Tibial artery (tissue), 4 donors: ENCODE data around the gene DSCAM.

Experiments used
- DNase-seq, 2 donors: peaks; one replicate each; pipeline ENCODE4 v3.0.0-alpha.2; 2019
- H3K27ac ChIP-seq, 2 donors: fragments of 200-600 bp; sonication (generic) in 1 of 2; 1 replicate in 1 of 2; 2 replicates in 1 of 2; pipeline ENCODE4 v1.5.1; 2018 to 2019; ENCODE audit warnings: mild to moderate bottlenecking in 1 of 2
- H3K27me3 ChIP-seq, 2 donors: fragments of 200-600 bp; sonication (generic) in 1 of 2; one replicate each; pipeline versions ENCODE4 v1.5.1 to v1.6.0; 2016 to 2019
- H3K36me3 ChIP-seq, 3 donors: fragments of 200-600 bp; sonication (generic) in 2 of 3; one replicate each; pipeline ENCODE4 v1.5.1; 2016 to 2019; ENCODE audit warnings: mild to moderate bottlenecking in 2 of 3
- H3K4me1 ChIP-seq, 4 donors: fragments of 200-600 bp; sonication (generic) in 2 of 4; 1 replicate in 3 of 4; 2 replicates in 1 of 4; pipeline ENCODE4 v1.5.1; 2016 to 2019
- H3K4me3 ChIP-seq, 2 donors: fragments of 200-600 bp; sonication (generic) in 1 of 2; 1 replicate in 1 of 2; 2 replicates in 1 of 2; pipeline ENCODE4 v1.5.1; 2018 to 2019; ENCODE audit warnings: mild to moderate bottlenecking in 2 of 2
- H3K9me3 ChIP-seq, 3 donors: fragments of 200-600 bp; sonication (generic) in 1 of 3; one replicate each; pipeline ENCODE4 v1.5.1; 2016 to 2019
- intact Hi-C: fragments of 100-400 bp; cut with DNase I; formaldehyde crosslinking; loops from one replicate; pipeline ENCODE4 v1.15.0; 2023; ENCODE audit warnings: low total_unique reads
- TF ChIP-seq, protein P1 (sequence below), 2 experiments: fragments of 200-600 bp in 1 of 2; fragments of 450-650 bp in 1 of 2; IDR thresholded peaks; one replicate each; pipeline ENCODE4 v1.5.1; 2017 to 2019; ENCODE audit warnings: antibody characterized with exemption in 2 of 2, mild to moderate bottlenecking in 1 of 2, moderate library complexity in 1 of 2

The DSCAM gene

DNA sequence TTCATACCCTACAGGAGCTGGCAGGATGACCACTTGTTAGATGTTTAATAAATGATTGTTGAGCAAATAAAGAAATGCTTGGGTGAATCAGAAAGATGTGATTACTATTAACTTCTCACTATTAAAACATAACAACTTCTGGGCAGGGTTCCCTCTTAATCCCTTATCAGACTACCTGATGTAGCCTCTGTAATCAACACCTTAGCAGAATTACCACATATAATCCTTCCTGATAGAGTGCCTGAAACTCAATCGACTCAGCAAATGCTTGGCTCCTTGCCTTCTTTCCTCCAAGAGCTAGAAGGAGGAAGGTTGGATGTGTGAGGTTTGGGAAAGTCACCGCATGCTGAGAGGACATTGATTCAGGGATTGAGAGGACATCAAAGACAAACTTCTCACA is 34.8 kb upstream of the DSCAM start:
- intact Hi-C loops, result no loop called here
- no peak overlapping the region for H3K27ac ChIP-seq
- no peaks in the 10 kb centered on the region for H3K9me3 ChIP-seq
- no peaks in the 10 kb centered on the region for H3K4me1 ChIP-seq
- H3K36me3 ChIP-seq, result no peaks in the 10 kb centered on the region
- TF ChIP-seq, protein P1, sequence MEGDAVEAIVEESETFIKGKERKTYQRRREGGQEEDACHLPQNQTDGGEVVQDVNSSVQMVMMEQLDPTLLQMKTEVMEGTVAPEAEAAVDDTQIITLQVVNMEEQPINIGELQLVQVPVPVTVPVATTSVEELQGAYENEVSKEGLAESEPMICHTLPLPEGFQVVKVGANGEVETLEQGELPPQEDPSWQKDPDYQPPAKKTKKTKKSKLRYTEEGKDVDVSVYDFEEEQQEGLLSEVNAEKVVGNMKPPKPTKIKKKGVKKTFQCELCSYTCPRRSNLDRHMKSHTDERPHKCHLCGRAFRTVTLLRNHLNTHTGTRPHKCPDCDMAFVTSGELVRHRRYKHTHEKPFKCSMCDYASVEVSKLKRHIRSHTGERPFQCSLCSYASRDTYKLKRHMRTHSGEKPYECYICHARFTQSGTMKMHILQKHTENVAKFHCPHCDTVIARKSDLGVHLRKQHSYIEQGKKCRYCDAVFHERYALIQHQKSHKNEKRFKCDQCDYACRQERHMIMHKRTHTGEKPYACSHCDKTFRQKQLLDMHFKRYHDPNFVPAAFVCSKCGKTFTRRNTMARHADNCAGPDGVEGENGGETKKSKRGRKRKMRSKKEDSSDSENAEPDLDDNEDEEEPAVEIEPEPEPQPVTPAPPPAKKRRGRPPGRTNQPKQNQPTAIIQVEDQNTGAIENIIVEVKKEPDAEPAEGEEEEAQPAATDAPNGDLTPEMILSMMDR (IDR thresholded peaks at IDR 0.05), result no peak
- H3K4me3 ChIP-seq, result no peak overlapping the region
- no peak for DNase-seq
- H3K27me3 ChIP-seq, result no peaks in the 10 kb centered on the region

DNA sequence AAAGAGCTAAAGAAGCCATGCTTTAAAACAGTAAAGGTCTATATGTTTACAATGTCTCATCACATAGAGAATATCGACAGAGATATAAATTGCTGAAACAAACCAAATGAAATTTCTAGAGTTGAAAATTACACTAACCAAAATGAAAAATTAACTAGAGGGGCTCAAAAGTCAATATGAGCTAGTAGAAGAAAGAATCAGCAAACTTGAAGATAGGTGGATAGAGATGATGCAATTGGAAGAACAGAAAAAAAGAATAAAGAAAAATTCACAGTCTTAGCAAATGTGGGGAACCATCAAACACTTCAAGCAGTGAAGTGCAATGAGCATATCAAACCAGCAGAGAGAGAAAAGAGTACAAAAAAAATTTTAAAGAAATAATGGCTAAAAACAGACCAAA is 24.1 kb upstream of the DSCAM start:
- DNase-seq, result no peak
- H3K27me3 ChIP-seq, result no peaks in the 10 kb centered on the region
- H3K4me3 ChIP-seq, result no peak overlapping the region
- TF ChIP-seq, protein P1 (IDR thresholded peaks at IDR 0.05), result no peak
- intact Hi-C loops, result no loop called here
- no peaks in the 10 kb centered on the region for H3K4me1 ChIP-seq
- no peak overlapping the region for H3K27ac ChIP-seq
- peaks cover 0 to 13% (median 5%) of the 10 kb centered on the region in 3 donors for H3K9me3 ChIP-seq
- H3K36me3 ChIP-seq, result no peaks in the 10 kb centered on the region

DNA sequence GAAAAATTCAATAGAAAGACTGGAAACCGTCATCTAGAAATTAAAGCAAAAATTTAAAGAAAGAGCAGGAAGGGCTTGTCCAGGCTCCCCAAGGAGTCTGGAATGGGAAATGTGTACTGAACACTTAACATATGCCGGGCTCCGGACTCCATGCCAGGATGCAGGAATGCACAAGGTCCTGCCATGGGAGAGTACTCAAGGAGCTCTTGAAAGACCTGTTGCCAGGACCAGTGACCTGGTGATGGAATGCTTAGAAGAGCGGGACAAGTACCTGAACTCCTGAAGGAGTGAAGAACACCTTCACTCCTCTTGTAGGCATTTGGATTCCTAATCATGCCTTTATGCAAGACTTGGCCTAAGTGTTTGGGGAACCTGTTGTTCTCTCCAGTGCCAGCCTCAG is 16.9 kb upstream of the DSCAM start:
- intact Hi-C loops, result no loop called here
- Histone ChIP-seq H3K27ac (no peak overlapping the region), H3K36me3 (no peaks in the 10 kb centered on the region), H3K4me1 (no peaks in the 10 kb centered on the region), H3K27me3 (no peaks in the 10 kb centered on the region), H3K4me3 (no peak overlapping the region), H3K9me3 (no peaks in the 10 kb centered on the region)
- TF ChIP-seq, protein P1 (IDR thresholded peaks at IDR 0.05), result no peak
- DNase-seq, result no peak

DNA sequence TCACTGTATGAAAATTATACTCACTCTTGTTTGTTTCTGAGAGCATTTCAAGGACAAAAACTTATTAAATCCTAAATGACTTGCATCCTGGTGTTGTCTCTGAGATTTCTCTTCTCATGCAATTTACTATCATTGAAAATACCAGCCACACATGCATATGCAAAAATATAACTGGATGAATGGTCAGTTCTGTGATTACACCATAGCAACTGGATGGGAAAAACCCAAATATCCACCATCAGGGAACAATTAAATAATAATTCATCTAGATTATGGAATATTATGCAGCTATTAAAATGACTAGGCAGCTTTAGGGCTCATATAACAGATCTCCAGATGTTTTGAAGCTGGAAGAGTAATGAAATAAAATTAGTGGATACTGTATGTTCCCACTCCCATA is 11.6 kb upstream of the DSCAM start:
- Histone ChIP-seq H3K27ac (no peak overlapping the region), H3K9me3 (no peaks in the 10 kb centered on the region), H3K4me3 (no peak overlapping the region), H3K36me3 (no peaks in the 10 kb centered on the region), H3K27me3 (no peaks in the 10 kb centered on the region), H3K4me1 (no peaks in the 10 kb centered on the region)
- intact Hi-C loops, result no loop called here
- DNase-seq, result no peak
- TF ChIP-seq, protein P1 (IDR thresholded peaks at IDR 0.05), result no peak

DNA sequence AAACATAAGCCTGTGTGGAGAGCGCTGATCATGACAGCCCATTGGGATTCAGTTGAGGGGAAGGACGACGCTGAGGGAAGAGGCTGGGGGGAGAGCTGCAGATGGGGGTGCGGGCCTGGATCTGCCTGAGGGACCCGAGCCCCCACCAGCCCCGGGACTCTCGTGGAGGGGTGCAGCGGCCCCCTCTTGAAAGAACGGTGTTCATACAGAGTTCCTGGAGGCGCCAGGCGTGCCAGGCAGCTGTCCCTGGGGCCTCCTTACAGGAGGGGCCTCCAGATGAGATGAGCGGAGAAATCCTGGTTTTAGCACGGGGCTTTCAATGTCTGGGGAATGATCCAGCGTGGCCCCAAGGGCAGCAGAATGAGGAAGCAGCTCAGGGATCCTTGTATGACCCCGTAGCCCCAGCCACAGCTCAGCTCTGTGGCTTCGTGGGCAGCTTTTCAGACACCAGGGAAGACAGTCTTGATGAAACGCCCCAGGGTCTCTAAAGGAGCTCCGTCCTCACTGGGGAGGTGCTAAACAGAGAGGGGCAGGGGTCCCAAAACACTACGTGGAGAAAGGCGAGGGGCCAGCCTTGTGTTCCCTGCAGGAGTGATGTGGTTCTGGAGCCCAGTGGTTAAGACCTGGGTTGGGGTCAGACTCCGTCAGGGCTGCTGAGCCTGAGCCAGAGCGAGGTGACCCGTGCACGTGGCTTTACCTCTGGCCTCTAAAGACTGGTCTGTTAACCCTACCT is 7.2 kb upstream of the DSCAM start:
- no peaks in the 10 kb centered on the region for H3K9me3 ChIP-seq
- no peaks in the 10 kb centered on the region for H3K36me3 ChIP-seq
- H3K4me3 ChIP-seq, result no peak overlapping the region
- H3K27me3 ChIP-seq, result peaks cover 0 to 6% of the 10 kb centered on the region in 2 donors
- TF ChIP-seq, protein P1 (IDR thresholded peaks at IDR 0.05), result no peak
- H3K4me1 ChIP-seq, result no peaks in the 10 kb centered on the region
- intact Hi-C loops, result no loop called here
- no peak overlapping the region for H3K27ac ChIP-seq
- peak; percentile 25 to 67 for DNase-seq
